SK-N-SH treated with all-trans-retinoic acid at 6 μM for 48 hours (cell line): Measurements from ENCODE around the gene RNF168.

Source experiments
- BACH2 ChIP-seq: fragments of 250-450 bp; sonication (Bioruptor Pico); IDR thresholded peaks from 2 replicates; pipeline ENCODE4 v1.9.0; 2021; ENCODE audit warnings: mild to moderate bottlenecking, borderline replicate concordance
- CSDC2 ChIP-seq: fragments of 250-450 bp; sonication (Bioruptor Pico); IDR thresholded peaks from 2 replicates; pipeline ENCODE4 v1.5.0; 2020; ENCODE audit warnings: mild to moderate bottlenecking, moderate library complexity
- GLIS3 ChIP-seq: fragments of 250-450 bp; sonication (Bioruptor Pico); IDR thresholded peaks from 2 replicates; pipeline ENCODE4 v1.5.0; 2020; ENCODE audit warnings: mild to moderate bottlenecking, moderate library complexity
- ISL1 ChIP-seq: fragments of 250-450 bp; sonication (Bioruptor Pico); IDR thresholded peaks from 2 replicates; pipeline ENCODE4 v2.1.2; 2022; ENCODE audit warnings: mild to moderate bottlenecking, moderate library complexity
- OSR1 ChIP-seq: fragments of 250-450 bp; sonication (Bioruptor Pico); IDR thresholded peaks from 2 replicates; pipeline ENCODE4 v1.8.0; 2022; ENCODE audit warnings: moderate library complexity, mild to moderate bottlenecking, inconsistent platforms
- PATZ1 ChIP-seq: fragments of 250-450 bp; sonication (Bioruptor Pico); IDR thresholded peaks from 2 replicates; pipeline ENCODE4 v1.8.0; 2020; ENCODE audit warnings: mild to moderate bottlenecking, moderate library complexity, borderline replicate concordance
- PPARA ChIP-seq: fragments of 250-450 bp; sonication (Bioruptor Pico); IDR thresholded peaks from 2 replicates; pipeline ENCODE4 v1.5.0; 2020; ENCODE audit warnings: mild to moderate bottlenecking, borderline replicate concordance
- SNAI2 ChIP-seq: fragments of 250-450 bp; sonication (Bioruptor Pico); IDR thresholded peaks from 2 replicates; pipeline ENCODE4 v1.5.0; 2020; ENCODE audit warnings: mild to moderate bottlenecking, moderate library complexity
- TCF4 ChIP-seq: fragments of 250-450 bp; sonication (Bioruptor Pico); IDR thresholded peaks from 2 replicates; pipeline ENCODE4 v1.8.0; 2021; ENCODE audit warnings: mild to moderate bottlenecking, moderate library complexity, borderline replicate concordance
- TSHZ2 ChIP-seq: fragments of 250-450 bp; sonication (Bioruptor Pico); IDR thresholded peaks from 2 replicates; pipeline ENCODE4 v1.5.0; 2020; ENCODE audit warnings: mild to moderate bottlenecking, moderate library complexity
- ZFP3 ChIP-seq: fragments of 250-450 bp; sonication (Bioruptor Pico); IDR thresholded peaks from 2 replicates; pipeline ENCODE4 v1.5.0; 2020; ENCODE audit warnings: mild to moderate bottlenecking, moderate library complexity
- ZFP30 ChIP-seq: fragments of 450-650 bp; formaldehyde crosslinking; IDR thresholded peaks from 2 replicates; pipeline ENCODE4 v1.5.0; 2022; ENCODE audit warnings: mild to moderate bottlenecking, moderate library complexity
- TF ChIP-seq, protein P1 (sequence below): fragments of 250-450 bp; sonication (Bioruptor Pico); IDR thresholded peaks from 2 replicates; pipeline ENCODE4 v1.5.1; 2020; ENCODE audit warnings: low read depth, mild to moderate bottlenecking, moderate library complexity
- TF ChIP-seq, protein P2 (sequence below): fragments of 250-450 bp; sonication (Bioruptor Pico); IDR thresholded peaks from 2 replicates; pipeline ENCODE4 v1.5.1; 2021; ENCODE audit warnings: mild to moderate bottlenecking, moderate library complexity

DNA sequence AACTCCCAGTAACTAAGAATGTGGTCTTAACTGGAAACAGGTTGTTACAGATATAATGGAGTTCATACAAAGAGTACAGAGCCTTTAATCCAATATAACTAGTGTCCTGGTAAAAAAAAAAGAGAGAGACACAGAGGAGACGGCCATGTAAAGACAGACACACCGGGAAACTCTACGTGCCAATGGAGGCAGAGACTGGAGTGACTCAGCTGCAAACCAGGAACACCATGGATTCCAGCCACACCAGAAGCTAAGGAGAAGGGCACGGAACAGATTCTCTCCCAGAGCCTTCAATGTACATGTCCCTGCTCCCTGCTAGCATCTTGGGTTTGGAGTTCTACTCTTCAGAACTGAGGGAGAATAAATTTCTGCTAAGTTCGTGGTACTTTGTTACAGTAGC lies 4.5 kb downstream of the RNF168 start:
- TF ChIP-seq GLIS3 (CRISPR knock-in tag) (no peak), TCF4 (CRISPR knock-in tag) (no peak), TSHZ2 (CRISPR knock-in tag) (no peak), ZFP30 (CRISPR knock-in tag) (no peak), PATZ1 (no peak), CSDC2 (CRISPR knock-in tag) (no peak), BACH2 (CRISPR knock-in tag) (no peak), ZFP3 (CRISPR knock-in tag) (no peak), PPARA (CRISPR knock-in tag) (no peak), ISL1 (CRISPR knock-in tag) (no peak), OSR1 (CRISPR knock-in tag) (no peak), SNAI2 (CRISPR knock-in tag) (no peak)
- TF ChIP-seq, protein P1, sequence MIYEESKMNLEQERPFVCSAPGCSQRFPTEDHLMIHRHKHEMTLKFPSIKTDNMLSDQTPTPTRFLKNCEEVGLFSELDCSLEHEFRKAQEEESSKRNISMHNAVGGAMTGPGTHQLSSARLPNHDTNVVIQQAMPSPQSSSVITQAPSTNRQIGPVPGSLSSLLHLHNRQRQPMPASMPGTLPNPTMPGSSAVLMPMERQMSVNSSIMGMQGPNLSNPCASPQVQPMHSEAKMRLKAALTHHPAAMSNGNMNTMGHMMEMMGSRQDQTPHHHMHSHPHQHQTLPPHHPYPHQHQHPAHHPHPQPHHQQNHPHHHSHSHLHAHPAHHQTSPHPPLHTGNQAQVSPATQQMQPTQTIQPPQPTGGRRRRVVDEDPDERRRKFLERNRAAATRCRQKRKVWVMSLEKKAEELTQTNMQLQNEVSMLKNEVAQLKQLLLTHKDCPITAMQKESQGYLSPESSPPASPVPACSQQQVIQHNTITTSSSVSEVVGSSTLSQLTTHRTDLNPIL (CRISPR knock-in tag) = no peak
- TF ChIP-seq, protein P2, sequence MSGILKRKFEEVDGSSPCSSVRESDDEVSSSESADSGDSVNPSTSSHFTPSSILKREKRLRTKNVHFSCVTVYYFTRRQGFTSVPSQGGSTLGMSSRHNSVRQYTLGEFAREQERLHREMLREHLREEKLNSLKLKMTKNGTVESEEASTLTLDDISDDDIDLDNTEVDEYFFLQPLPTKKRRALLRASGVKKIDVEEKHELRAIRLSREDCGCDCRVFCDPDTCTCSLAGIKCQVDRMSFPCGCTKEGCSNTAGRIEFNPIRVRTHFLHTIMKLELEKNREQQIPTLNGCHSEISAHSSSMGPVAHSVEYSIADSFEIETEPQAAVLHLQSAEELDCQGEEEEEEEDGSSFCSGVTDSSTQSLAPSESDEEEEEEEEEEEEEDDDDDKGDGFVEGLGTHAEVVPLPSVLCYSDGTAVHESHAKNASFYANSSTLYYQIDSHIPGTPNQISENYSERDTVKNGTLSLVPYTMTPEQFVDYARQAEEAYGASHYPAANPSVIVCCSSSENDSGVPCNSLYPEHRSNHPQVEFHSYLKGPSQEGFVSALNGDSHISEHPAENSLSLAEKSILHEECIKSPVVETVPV (CRISPR knock-in tag) = no peak
